Thoracic aorta (tissue), 2 donors: ENCODE data around the gene MARCHF9. TPM values are rescaled to one million over a fixed set of nuclear protein-coding genes. Genes with fewer than 3 reads are reported as not detected.

ENCODE experiments used
- ATAC-seq: fragments of 150-250 bp; one replicate; pipeline ENCODE4 v1.8.0; 2017; ENCODE audit warnings: low read depth; ENCODE audit not compliant: insufficient number of reproducible peaks, low FRiP score
- DNase-seq: peaks from one replicate; pipeline ENCODE4 v3.0.0-alpha.2; 2020; ENCODE audit warnings: low spot score
- H3K27ac ChIP-seq, 2 donors: fragments of 200-600 bp; sonication (generic); 1 replicate in 1 of 2; 2 replicates in 1 of 2; pipeline ENCODE4 v1.5.1; 2016; ENCODE audit warnings: mild to moderate bottlenecking in 2 of 2, moderate library complexity in 2 of 2
- H3K27me3 ChIP-seq: fragments of 200-600 bp; sonication (generic); replicated peaks from 2 replicates; pipeline ENCODE4 v1.6.0; 2016; ENCODE audit warnings: mild to moderate bottlenecking; ENCODE audit not compliant: insufficient read depth
- H3K36me3 ChIP-seq: fragments of 200-600 bp; sonication (generic); one replicate; pipeline ENCODE4 v1.5.1; 2016
- H3K4me1 ChIP-seq, 2 donors: fragments of 200-600 bp; sonication (generic); 1 replicate in 1 of 2; 2 replicates in 1 of 2; pipeline versions ENCODE4 v1.5.1 to v1.6.0; 2016; ENCODE audit warnings: low read depth in 2 of 2, mild to moderate bottlenecking in 1 of 2; ENCODE audit not compliant: control insufficient read depth in 1 of 2
- H3K4me3 ChIP-seq: fragments of 200-600 bp; sonication (generic); 2 replicates; pipeline ENCODE4 v1.5.1; 2016; ENCODE audit warnings: mild to moderate bottlenecking
- H3K9me3 ChIP-seq: fragments of 200-600 bp; sonication (generic); 2 replicates; pipeline ENCODE4 v1.5.1; 2016
- CTCF ChIP-seq: fragments of 200-600 bp; sonication (generic); IDR thresholded peaks from one replicate; pipeline ENCODE4 v1.5.1; 2019; ENCODE audit warnings: antibody characterized with exemption
- total RNA-seq, 2 donors: library from RNA; depleted of rRNA; stranded (reverse); fragments of >200 nt; gene quantifications; one replicate each; pipeline versions ENCODE4 v1.1.0 to v1.2.3, GENCODE V29; 2016

The MARCHF9 gene
- total RNA-seq, 2 donors from 2014 or later = 8.8 to 11.2 TPM

GRCh38 chr12:57761391-57761998 lies 6.6 kb downstream of the MARCHF9 start:
- no peak for TF ChIP-seq CTCF
- Histone ChIP-seq H3K27me3 (no peaks in the 10 kb centered on the region), H3K9me3 (no peaks in the 10 kb centered on the region), H3K4me1 (peaks cover 15 to 25% of the 10 kb centered on the region in 2 donors), H3K27ac (no peak overlapping the region), H3K4me3 (no peak overlapping the region), H3K36me3 (peaks cover 14% of the 10 kb centered on the region)
- no peak for DNase-seq
- ATAC-seq = no peak

- no peak for TF ChIP-seq CTCF
- ATAC-seq = no peak
- H3K4me1 ChIP-seq = peaks cover 15 to 30% of the 10 kb centered on the region in 2 donors
- no peak overlapping the region for H3K27ac ChIP-seq
- peaks cover 14% of the 10 kb centered on the region for H3K36me3 ChIP-seq
- DNase-seq = no peak
- H3K9me3 ChIP-seq = no peaks in the 10 kb centered on the region
- H3K4me3 ChIP-seq = no peak overlapping the region
- H3K27me3 ChIP-seq = no peaks in the 10 kb centered on the region
Observed at GRCh38 chr12:57762463-57762862, 7.6 kb downstream of the MARCHF9 start.

GRCh38 chr12:57763881-57764661 lies 9.2 kb downstream of the MARCHF9 start:
- Histone ChIP-seq H3K27me3 (no peaks in the 10 kb centered on the region), H3K27ac (no peak overlapping the region), H3K4me1 (peaks cover 15 to 30% of the 10 kb centered on the region in 2 donors), H3K4me3 (no peak overlapping the region), H3K9me3 (no peaks in the 10 kb centered on the region), H3K36me3 (no peaks in the 10 kb centered on the region)
- DNase-seq (no peak), ATAC-seq (no peak)
- TF ChIP-seq CTCF = no peak

GRCh38 chr12:57764662-57765002 lies 9.7 kb downstream of the MARCHF9 start:
- Histone ChIP-seq H3K27ac (no peak overlapping the region), H3K27me3 (no peaks in the 10 kb centered on the region), H3K36me3 (no peaks in the 10 kb centered on the region), H3K4me1 (peaks cover 15 to 30% of the 10 kb centered on the region in 2 donors), H3K9me3 (no peaks in the 10 kb centered on the region), H3K4me3 (peak overlapping the region; percentile 68)
- DNase-seq = no peak
- no peak for TF ChIP-seq CTCF
- ATAC-seq = no peak

GRCh38 chr12:57765003-57765697 lies 10.2 kb downstream of the MARCHF9 start:
- TF ChIP-seq CTCF = peak; percentile 22
- Histone ChIP-seq H3K36me3 (no peaks in the 10 kb centered on the region), H3K27me3 (no peaks in the 10 kb centered on the region), H3K27ac (no peak overlapping the region), H3K9me3 (no peaks in the 10 kb centered on the region), H3K4me1 (peaks cover 15 to 30% of the 10 kb centered on the region in 2 donors), H3K4me3 (peak overlapping the region; percentile 68)
- ATAC-seq (no peak), DNase-seq (no peak)
